GM23338 (cell line): ENCODE results near the gene RALBP1.

Experiments used
- CREB1 ChIP-seq: fragments of 250-450 bp; sonication (Bioruptor Pico); IDR thresholded peaks from 2 replicates; pipeline ENCODE4 v1.5.0; 2020; ENCODE audit warnings: low read depth, mild to moderate bottlenecking, moderate library complexity
- EZH2 ChIP-seq: fragments of 200-600 bp; sonication (generic); IDR thresholded peaks from one replicate; pipeline ENCODE4 v1.8.0; 2017; ENCODE audit warnings: antibody characterized with exemption, mild to moderate bottlenecking, low read depth; ENCODE audit not compliant: unreplicated experiment
- EZH2phosphoT487 ChIP-seq: fragments of 200-600 bp; sonication (generic); IDR thresholded peaks from one replicate; pipeline ENCODE4 v1.8.1; 2018; ENCODE audit warnings: antibody characterized with exemption; ENCODE audit not compliant: unreplicated experiment
- NANOG ChIP-seq: IDR thresholded peaks from 2 replicates; pipeline ENCODE4 v1.6.1; 2016; ENCODE audit warnings: antibody characterized with exemption, borderline replicate concordance
- POLR2AphosphoS5 ChIP-seq: IDR thresholded peaks from 2 replicates; pipeline ENCODE4 v1.6.1; 2016; ENCODE audit warnings: antibody characterized with exemption, low read depth
- TF ChIP-seq, protein P1 (sequence below), 2 experiments: fragments of 200-600 bp in 1 of 2; sonication (generic) in 1 of 2; conservative IDR thresholded peaks; 2 replicates each; pipeline versions ENCODE4 v1.5.1 to v1.6.1; 2016 to 2017; ENCODE audit warnings: antibody characterized with exemption in 2 of 2, low read depth in 2 of 2, mild to moderate bottlenecking in 2 of 2, moderate library complexity in 1 of 2
- TF ChIP-seq, protein P2 (sequence below): IDR thresholded peaks from 2 replicates; pipeline ENCODE4 v1.6.1; 2016; ENCODE audit warnings: antibody characterized with exemption

GRCh38 chr18:9519399-9519798 lies 44.1 kb downstream of the RALBP1 start:
- TF ChIP-seq EZH2 (no peak), EZH2phosphoT487 (no peak), POLR2AphosphoS5 (no peak), CREB1 (CRISPR knock-in tag) (no peak), NANOG (no peak)
- TF ChIP-seq, protein P1, sequence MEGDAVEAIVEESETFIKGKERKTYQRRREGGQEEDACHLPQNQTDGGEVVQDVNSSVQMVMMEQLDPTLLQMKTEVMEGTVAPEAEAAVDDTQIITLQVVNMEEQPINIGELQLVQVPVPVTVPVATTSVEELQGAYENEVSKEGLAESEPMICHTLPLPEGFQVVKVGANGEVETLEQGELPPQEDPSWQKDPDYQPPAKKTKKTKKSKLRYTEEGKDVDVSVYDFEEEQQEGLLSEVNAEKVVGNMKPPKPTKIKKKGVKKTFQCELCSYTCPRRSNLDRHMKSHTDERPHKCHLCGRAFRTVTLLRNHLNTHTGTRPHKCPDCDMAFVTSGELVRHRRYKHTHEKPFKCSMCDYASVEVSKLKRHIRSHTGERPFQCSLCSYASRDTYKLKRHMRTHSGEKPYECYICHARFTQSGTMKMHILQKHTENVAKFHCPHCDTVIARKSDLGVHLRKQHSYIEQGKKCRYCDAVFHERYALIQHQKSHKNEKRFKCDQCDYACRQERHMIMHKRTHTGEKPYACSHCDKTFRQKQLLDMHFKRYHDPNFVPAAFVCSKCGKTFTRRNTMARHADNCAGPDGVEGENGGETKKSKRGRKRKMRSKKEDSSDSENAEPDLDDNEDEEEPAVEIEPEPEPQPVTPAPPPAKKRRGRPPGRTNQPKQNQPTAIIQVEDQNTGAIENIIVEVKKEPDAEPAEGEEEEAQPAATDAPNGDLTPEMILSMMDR (conservative IDR thresholded peaks at IDR 0.05; ENCODE audit: low read depth in 2 of 2): no peak
- TF ChIP-seq, protein P2, sequence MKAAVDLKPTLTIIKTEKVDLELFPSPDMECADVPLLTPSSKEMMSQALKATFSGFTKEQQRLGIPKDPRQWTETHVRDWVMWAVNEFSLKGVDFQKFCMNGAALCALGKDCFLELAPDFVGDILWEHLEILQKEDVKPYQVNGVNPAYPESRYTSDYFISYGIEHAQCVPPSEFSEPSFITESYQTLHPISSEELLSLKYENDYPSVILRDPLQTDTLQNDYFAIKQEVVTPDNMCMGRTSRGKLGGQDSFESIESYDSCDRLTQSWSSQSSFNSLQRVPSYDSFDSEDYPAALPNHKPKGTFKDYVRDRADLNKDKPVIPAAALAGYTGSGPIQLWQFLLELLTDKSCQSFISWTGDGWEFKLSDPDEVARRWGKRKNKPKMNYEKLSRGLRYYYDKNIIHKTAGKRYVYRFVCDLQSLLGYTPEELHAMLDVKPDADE: no peak
